H1 (cell line): Measurements from ENCODE around the gene PTPRF.

ENCODE experiments used
- CTCF ChIP-seq, 3 experiments: IDR thresholded peaks; 1 replicate in 2 of 3; 2 replicates in 1 of 3; pipeline versions ENCODE4 v1.5.1 to v1.6.1; 2011; ENCODE audit warnings: low read length in 3 of 3, mild to moderate bottlenecking in 3 of 3, inconsistent platforms in 2 of 3, low read depth in 1 of 3, moderate library complexity in 1 of 3; ENCODE audit not compliant: insufficient read depth in 1 of 3; ENCODE audit errors: control extremely low read depth in 1 of 3
- TF ChIP-seq, protein P1 (sequence below): IDR thresholded peaks from 2 replicates; pipeline ENCODE4 v1.6.1; 2011; ENCODE audit warnings: low read length, improper control_type of control experiment

DNA sequence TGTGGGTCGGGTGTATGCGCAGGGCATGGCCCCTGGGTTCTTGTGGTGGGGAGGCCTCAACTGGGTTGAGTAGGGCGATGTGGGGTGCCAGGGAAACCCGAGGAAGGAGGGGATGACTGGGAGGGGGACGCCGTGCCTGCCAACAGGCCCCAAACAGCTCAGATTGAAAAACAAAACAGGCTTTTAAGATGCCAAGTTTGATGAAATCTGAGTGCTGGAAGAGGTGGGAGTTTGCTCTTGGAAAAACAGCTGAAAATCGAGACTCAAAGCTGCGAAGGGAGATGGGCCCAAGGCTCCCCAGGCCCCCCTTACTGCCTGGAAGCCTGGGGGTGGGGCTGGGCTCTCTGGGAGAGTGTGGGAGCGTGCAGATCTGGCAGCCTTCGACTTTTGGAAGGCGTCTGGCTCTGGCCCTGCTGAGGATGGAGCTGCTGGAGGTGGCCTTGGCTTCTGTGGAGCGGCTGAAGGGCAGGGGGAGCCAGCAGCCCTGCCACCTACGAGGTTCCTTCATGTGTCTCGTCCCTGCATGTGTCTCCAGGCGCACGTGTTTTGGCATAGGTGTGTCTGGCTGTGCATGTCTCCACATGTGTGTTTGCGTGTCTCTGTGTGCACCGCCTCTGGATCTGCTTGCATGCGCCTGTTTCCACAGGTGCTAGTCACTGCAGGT lies 33.3 kb downstream of the PTPRF start:
- no peak for TF ChIP-seq CTCF (IDR thresholded peaks at IDR 0.05; ENCODE audit: control extremely low read depth in 1 of 3, insufficient read depth in 1 of 3, low read depth in 1 of 3, low read length in 3 of 3)
- TF ChIP-seq, protein P1, sequence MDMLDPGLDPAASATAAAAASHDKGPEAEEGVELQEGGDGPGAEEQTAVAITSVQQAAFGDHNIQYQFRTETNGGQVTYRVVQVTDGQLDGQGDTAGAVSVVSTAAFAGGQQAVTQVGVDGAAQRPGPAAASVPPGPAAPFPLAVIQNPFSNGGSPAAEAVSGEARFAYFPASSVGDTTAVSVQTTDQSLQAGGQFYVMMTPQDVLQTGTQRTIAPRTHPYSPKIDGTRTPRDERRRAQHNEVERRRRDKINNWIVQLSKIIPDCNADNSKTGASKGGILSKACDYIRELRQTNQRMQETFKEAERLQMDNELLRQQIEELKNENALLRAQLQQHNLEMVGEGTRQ = no peak
